ENCODE results near the gene FBXL15. TPM values are rescaled to one million over a fixed set of nuclear protein-coding genes. Genes with fewer than 3 reads are reported as not detected.

Gene FBXL15
- total RNA-seq, 1 donor from 2014 or later, result 27.7 TPM

DNA sequence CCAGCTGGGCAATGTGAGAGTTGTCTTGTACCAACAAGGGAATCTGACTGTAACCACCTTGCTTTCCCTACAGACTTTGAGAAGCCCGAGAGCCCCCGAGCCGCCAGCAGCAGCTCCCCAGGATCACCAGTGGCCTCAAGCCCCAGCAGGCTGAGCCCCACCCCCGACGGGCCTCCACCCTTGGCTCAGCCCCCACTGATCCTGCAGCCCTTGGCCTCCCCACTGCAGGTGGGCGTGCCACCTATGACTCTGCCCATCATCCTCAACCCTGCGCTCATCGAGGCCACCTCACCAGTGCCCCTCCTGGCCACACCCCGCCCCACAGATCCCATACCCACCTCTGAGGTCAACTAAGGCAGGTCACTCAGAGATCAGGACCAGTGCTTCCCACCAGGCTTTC lies 38.7 kb upstream of the FBXL15 start:
- intact Hi-C loops (cut with DNase I), result no loop called here
- Histone ChIP-seq H3K4me3 (no peak overlapping the region), H3K9me3 (no peaks in the 10 kb centered on the region), H3K4me1 (no peaks in the 10 kb centered on the region), H3K36me3 (peaks cover 0 to 44% of the 10 kb centered on the region in 2 donors), H3K27me3 (no peaks in the 10 kb centered on the region), H3K27ac (no peak overlapping the region)
- DNase-seq (ENCODE audit: extremely low spot score in 2 of 2), result no peak
- TF ChIP-seq POLR2AphosphoS5 (IDR thresholded peaks at IDR 0.05; ENCODE audit: insufficient read depth in 1 of 2, low read depth in 1 of 2) (no peak), POLR2A (IDR thresholded peaks at IDR 0.05) (no peak)
- TF ChIP-seq, protein P1, sequence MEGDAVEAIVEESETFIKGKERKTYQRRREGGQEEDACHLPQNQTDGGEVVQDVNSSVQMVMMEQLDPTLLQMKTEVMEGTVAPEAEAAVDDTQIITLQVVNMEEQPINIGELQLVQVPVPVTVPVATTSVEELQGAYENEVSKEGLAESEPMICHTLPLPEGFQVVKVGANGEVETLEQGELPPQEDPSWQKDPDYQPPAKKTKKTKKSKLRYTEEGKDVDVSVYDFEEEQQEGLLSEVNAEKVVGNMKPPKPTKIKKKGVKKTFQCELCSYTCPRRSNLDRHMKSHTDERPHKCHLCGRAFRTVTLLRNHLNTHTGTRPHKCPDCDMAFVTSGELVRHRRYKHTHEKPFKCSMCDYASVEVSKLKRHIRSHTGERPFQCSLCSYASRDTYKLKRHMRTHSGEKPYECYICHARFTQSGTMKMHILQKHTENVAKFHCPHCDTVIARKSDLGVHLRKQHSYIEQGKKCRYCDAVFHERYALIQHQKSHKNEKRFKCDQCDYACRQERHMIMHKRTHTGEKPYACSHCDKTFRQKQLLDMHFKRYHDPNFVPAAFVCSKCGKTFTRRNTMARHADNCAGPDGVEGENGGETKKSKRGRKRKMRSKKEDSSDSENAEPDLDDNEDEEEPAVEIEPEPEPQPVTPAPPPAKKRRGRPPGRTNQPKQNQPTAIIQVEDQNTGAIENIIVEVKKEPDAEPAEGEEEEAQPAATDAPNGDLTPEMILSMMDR (IDR thresholded peaks at IDR 0.05), result no peak

DNA sequence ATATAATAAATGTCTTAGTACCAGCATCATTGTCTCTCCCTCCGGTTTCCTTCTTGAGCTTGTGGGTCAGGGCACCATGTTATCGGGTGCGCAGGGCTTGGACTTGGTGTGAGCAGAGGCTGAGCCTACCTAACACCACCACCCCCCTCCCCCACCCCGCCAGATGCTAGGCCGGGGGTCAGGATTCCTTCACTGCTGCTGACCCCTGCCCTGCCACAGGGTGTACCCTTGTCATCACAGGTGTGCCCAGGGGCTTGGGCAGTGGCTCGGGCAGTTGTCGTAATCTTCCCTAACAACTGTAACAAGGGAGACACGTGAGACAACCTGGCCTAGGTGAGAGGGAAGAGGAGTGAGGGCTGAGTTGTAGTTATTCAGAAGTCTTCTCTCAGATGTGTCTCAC lies 37.8 kb upstream of the FBXL15 start:
- no peak for DNase-seq (ENCODE audit: extremely low spot score in 2 of 2)
- no peak for TF ChIP-seq POLR2AphosphoS5 (IDR thresholded peaks at IDR 0.05; ENCODE audit: insufficient read depth in 1 of 2, low read depth in 1 of 2)
- TF ChIP-seq POLR2A (IDR thresholded peaks at IDR 0.05), result no peak
- TF ChIP-seq, protein P1 (IDR thresholded peaks at IDR 0.05), result no peak
- intact Hi-C loops (cut with DNase I), result no loop called here
- Histone ChIP-seq H3K4me1 (no peaks in the 10 kb centered on the region), H3K27me3 (no peaks in the 10 kb centered on the region), H3K9me3 (no peaks in the 10 kb centered on the region), H3K27ac (no peak overlapping the region), H3K4me3 (no peak overlapping the region), H3K36me3 (peaks cover 0 to 38% of the 10 kb centered on the region in 2 donors)

DNA sequence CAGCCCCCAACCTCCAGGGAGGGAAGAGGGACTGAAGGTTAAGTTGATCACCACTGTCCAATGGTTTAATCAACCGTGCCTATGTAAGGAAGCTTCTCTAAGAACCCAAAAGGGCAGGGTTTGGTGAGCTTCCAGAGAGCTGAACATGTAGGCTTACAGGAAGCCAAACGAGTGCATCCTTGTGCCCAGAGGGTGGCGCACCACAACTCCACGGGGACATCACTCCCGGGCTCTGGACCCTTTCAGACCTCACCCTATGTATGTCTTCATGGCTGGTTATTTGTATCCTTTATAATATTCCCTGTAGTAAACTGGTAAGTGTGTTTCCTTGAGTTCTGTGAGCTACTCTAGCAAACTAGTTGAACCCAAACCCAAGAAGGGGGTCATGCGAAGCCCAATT lies 36.6 kb upstream of the FBXL15 start:
- no peak overlapping the region for H3K27ac ChIP-seq
- TF ChIP-seq POLR2A (IDR thresholded peaks at IDR 0.05) (no peak), POLR2AphosphoS5 (IDR thresholded peaks at IDR 0.05; ENCODE audit: insufficient read depth in 1 of 2, low read depth in 1 of 2) (no peak)
- TF ChIP-seq, protein P1 (IDR thresholded peaks at IDR 0.05), result no peak
- no peaks in the 10 kb centered on the region for H3K27me3 ChIP-seq
- peaks cover 0 to 35% of the 10 kb centered on the region in 2 donors for H3K36me3 ChIP-seq
- no peak for DNase-seq (ENCODE audit: extremely low spot score in 2 of 2)
- intact Hi-C loops (cut with DNase I), result no loop called here
- no peak overlapping the region for H3K4me3 ChIP-seq
- no peaks in the 10 kb centered on the region for H3K9me3 ChIP-seq
- H3K4me1 ChIP-seq, result no peaks in the 10 kb centered on the region

DNA sequence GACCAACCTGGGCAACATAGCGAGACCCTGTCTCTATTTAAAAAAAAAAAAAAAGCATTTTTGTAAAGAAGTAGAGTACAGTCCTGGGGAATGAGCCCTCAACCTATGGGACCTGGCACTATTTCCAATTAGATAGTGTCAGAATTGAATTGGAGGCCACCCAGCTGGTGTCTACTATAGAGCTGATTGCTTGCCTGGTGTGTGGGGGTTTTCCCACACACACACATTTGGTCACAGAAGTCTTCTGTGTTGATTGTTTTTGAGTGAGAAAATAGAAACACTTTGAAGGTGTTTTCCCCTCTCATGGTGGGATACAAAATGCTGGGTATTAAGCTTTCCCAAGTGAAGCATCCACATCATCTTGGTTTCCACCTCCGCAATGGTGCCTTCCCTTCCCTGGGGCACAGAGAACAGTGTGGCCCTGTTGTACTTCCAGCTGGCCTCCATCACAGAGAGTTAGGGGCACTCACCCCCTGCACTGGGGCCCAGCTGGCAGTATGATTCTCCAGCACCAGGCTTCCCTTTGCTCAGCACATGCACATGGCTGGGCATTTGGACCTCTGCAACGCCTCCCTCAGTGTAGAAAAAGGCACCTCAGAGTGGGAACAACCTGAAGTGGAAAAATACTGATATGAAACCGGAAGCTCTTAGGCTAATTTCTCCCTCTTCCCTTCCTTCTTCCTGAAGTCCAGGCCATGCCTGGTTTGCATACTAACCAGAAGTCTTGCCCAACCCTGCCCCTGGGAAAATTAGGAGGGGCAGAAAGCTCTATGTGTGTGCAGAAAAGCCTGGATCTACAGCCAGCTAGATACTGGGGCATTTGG lies 35.8 kb upstream of the FBXL15 start:
- Histone ChIP-seq H3K9me3 (no peaks in the 10 kb centered on the region), H3K27ac (no peak overlapping the region), H3K36me3 (peaks cover 0 to 27% of the 10 kb centered on the region in 2 donors), H3K4me1 (no peaks in the 10 kb centered on the region), H3K27me3 (no peaks in the 10 kb centered on the region), H3K4me3 (no peak overlapping the region)
- DNase-seq (ENCODE audit: extremely low spot score in 2 of 2), result no peak
- TF ChIP-seq, protein P1 (IDR thresholded peaks at IDR 0.05), result no peak
- no peak for TF ChIP-seq POLR2AphosphoS5 (IDR thresholded peaks at IDR 0.05; ENCODE audit: insufficient read depth in 1 of 2, low read depth in 1 of 2)
- no peak for TF ChIP-seq POLR2A (IDR thresholded peaks at IDR 0.05)
- intact Hi-C loops (cut with DNase I), result no loop called here

DNA sequence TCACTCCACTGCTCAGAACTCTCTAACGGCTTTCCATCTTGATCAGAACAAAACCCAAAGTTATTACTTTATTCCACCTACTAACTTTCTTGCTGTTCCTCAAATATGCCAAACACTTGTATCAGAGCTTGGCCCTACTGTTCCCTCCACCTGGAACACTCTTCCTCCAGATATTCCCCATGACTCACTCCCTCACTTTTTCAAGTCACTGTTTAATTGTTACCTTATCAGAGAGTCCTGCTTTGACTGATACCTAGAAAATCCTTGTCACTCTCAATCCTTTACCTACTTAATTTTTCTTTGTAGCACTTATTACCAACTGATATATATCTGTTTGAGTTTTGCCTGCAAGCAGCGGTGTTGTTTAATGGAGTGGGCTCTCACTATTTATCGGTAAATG lies 30.7 kb upstream of the FBXL15 start:
- TF ChIP-seq, protein P1 (IDR thresholded peaks at IDR 0.05), result no peak
- TF ChIP-seq POLR2AphosphoS5 (IDR thresholded peaks at IDR 0.05; ENCODE audit: insufficient read depth in 1 of 2, low read depth in 1 of 2) (no peak), POLR2A (IDR thresholded peaks at IDR 0.05) (no peak)
- H3K4me3 ChIP-seq, result no peak overlapping the region
- intact Hi-C loops (cut with DNase I), result loop anchor here (10.0 kb wide), 1 partner anchor 195 kb away; no protein-coding TSS in a partner anchor
- H3K36me3 ChIP-seq, result no peaks in the 10 kb centered on the region
- H3K27me3 ChIP-seq, result no peaks in the 10 kb centered on the region
- no peaks in the 10 kb centered on the region for H3K9me3 ChIP-seq
- H3K27ac ChIP-seq, result no peak overlapping the region
- DNase-seq (ENCODE audit: extremely low spot score in 2 of 2), result no peak
- peaks cover 10% of the 10 kb centered on the region for H3K4me1 ChIP-seq
